Eye (tissue), 1 donor: ENCODE data around the gene OR51I1.

Experiments
- DNase-seq: peaks from one replicate; pipeline ENCODE4 v3.0.0-alpha.2; 2015

Gene OR51I1

DNA sequence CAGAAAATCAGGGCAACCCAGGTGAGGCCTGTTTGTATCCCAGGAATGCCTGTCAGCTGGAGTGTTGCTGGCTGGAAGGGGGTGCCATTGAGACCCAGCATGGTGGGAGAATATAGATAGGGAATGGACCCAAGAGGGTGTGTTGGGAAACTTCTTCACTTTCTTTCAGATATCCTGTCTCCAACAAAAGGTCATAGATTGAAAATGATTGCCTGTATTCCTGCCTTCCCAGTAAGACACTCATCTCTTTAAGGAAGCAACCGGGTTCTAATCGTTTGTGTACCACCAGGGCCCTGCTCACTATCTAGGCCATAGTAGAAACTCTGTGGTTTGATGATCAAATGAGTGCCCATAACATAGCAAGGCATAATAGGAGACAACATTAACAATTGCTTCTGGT, at the start of gene OR51I1:
OR51I1 (minus strand) TSS at position 101 of the 400 bp plus-strand sequence; CDS start at position 101, 0 bp downstream.
- no peak for DNase-seq

GRCh38 chr11:5489576-5490357, 48.5 kb upstream of the OR51I1 start:
- no peak for DNase-seq

- DNase-seq = no peak
Measured at GRCh38 chr11:5488798-5489399, 47.6 kb upstream of the OR51I1 start.

DNA sequence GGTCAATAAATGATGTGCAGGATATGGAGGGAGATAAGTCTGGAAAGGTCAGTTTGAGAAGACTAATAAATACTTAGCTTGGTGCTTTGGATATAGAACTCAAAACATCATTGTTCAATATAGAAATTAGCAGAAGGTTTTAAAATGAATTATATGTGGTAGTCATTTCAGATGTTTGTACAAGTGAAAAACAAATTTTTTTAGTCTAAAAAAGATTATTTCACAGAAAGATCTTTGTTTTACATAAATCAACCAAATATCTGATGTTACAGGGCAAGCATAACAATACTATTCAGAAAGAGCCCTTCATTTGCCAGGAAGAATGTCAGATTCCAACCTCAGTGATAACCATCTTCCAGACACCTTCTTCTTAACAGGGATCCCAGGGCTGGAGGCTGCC, 47.1 kb upstream of the OR51I1 start, which contains the start of gene OR52D1:
OR52D1 (plus strand) TSS at position 301 of the 400 bp plus-strand sequence; CDS start at position 323, 22 bp downstream.
- DNase-seq = no peak

GRCh38 chr11:5486421-5486820, 45.1 kb upstream of the OR51I1 start:
- no peak for DNase-seq

DNA sequence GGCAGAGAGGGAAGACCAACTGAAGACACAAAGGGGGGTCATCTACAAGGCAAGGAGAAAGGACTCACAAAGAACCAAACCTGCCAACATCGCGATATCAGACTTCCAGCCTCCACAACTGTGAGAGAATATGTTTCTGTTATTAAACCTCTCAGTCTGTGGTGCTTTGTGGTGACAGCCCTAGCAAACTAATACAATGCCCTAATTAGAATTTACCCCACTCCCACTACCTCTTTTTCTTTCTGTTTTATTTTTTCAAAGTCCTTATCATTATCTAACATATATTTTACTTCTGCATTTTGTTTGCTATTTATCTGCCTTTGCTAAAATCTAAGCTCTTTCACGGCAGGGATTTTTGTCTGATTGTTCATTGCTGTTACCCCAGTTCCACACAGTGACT, 44.7 kb upstream of the OR51I1 start:
- DNase-seq = no peak

GRCh38 chr11:5476186-5476819, 35.0 kb upstream of the OR51I1 start:
- DNase-seq = peak; percentile 51

GRCh38 chr11:5473921-5474320, 32.6 kb upstream of the OR51I1 start:
- no peak for DNase-seq

GRCh38 chr11:5467527-5467926, 26.2 kb upstream of the OR51I1 start:
- no peak for DNase-seq

- DNase-seq = no peak
Measured at GRCh38 chr11:5460983-5461621, 19.8 kb upstream of the OR51I1 start.

GRCh38 chr11:5449432-5449831, 8.1 kb upstream of the OR51I1 start:
- no peak for DNase-seq

DNA sequence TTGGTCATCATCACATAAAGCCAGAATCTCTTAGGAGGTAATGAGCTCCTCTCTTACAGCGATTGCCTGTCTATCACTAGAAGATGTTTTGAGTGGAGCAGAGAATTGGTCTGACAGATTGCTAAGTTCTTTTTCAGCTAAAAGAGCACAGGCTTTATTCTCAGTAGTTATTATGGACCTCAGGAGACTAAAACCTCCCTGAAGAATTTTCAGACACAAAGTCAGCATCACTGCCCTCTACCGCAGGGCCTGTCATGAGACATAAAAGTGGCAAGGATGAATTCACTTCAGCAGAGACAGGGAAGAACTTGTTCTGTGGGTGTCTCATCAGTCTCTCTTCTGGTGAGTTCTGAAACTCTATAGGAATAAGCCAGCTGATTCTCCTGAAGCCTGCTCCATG, 7.7 kb upstream of the OR51I1 start, which contains the start of gene OR51I2:
OR51I2 (plus strand) TSS at position 301 of the 400 bp plus-strand sequence. CDS start 4,166 bp downstream, outside the sequence.
- DNase-seq = peak; percentile 1

DNA sequence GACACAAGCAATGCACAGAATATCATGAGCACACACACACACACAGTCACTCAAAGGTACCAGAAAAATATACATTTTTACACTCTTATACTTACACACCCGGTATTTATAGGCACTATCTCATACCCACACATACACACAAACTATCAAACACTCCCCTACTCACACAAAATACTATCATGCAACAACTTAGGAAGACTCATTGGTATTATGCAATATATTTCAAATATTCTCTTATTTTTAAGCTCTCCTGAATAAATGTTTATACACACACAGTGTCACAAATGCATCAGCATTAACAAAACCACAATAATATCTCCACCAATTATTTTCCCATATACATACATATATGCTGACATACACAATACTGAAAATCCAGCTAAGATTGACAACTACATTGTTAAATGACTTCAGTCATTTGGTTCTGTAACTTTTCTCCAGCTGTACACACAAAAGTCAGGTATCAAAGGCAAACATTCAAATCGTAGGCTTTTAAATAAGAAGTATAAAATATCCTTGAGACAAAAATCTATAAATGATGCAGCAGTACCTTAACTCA, 2.6 kb upstream of the OR51I1 start:
- no peak for DNase-seq

DNA sequence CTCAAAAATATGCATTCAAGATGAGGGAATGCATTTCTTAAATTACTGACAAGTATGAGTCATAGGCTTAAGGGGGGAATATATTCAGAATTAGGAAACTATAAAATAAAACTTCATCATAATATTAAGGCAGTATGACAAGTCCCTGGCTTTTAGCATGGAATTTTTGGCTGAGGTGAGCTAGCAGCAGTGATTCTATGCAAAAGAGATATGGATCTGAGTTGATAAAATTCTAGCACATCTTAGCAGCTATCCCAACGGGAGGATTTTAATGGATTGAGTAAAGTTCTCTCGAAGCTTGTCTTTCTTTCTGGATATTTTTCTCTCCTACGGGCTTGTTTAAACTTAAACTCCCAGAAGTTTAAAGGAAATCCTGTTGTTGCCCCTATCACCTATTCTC, 18.2 kb downstream of the OR51I1 start:
- DNase-seq = no peak

DNA sequence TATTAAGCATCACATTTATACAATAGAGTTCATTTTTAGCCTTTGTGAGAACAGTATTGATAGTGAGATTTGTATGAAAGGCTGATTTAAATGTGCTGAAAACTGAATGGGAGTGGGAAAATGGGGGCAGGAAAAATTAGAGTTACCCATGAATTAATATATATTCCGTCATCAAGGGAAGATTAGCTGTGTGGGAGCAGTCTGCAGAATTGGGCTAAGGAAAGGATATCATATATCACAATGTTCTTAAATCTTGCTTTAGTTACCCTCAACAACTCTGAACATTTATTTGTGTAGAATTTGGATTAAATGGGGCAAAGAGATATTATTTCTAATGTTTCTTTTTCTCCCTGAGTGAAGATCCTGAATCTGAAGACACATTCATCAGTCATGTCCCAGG, 19.5 kb downstream of the OR51I1 start, which contains the start of gene OR51Q1:
OR51Q1 (plus strand) TSS at position 301 of the 400 bp plus-strand sequence; CDS start at position 391, 90 bp downstream.
- no peak for DNase-seq

GRCh38 chr11:5420993-5421392, 20.3 kb downstream of the OR51I1 start:
- DNase-seq = no peak

DNA sequence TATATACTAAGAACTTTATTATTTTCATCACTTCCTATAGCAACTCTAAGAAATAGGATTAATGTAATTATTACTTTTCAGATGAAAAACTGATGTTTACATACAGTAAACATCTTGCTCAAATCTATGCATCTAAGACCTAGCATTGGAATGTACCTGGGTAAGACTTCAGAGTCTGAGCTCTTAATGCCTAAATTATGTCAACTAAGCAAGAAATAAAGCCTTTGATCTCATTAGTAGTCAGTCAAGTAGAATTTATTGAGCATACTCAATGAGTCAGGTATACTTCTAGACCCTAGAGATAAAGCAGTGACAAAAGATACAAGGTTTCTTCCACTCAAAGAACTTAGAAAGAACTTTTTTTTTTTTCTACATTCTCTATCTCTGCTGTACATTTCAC, 36.1 kb downstream of the OR51I1 start:
- no peak for DNase-seq

DNA sequence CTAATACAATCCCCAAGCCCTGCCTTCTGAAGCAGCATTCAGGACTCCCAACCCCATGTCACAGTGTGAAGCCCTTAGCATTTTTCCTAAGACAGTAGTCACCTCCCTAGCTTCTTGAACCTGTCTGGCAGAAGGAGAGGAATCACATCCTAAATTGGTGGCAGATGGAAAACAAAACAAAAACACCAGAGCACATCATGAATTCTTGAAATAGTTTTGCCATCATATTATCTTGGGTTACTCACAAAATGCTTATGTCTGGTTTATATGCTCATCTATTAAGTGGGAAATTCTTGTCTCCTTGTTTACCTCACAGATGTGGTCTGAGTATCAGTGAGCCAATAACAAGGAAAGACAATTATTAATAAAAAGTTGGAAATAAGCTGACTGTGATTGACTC, 42.4 kb downstream of the OR51I1 start:
- DNase-seq = no peak

- no peak for DNase-seq
Measured at GRCh38 chr11:5394091-5394490, 47.2 kb downstream of the OR51I1 start.
